Measurements from ENCODE around the gene TSPAN16. TPM values are rescaled to one million over a fixed set of nuclear protein-coding genes. Genes with fewer than 3 reads are reported as not detected.

Gene TSPAN16, protein sequence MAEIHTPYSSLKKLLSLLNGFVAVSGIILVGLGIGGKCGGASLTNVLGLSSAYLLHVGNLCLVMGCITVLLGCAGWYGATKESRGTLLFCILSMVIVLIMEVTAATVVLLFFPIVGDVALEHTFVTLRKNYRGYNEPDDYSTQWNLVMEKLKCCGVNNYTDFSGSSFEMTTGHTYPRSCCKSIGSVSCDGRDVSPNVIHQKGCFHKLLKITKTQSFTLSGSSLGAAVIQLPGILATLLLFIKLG
- not detected in 2 replicates for total RNA-seq

DNA sequence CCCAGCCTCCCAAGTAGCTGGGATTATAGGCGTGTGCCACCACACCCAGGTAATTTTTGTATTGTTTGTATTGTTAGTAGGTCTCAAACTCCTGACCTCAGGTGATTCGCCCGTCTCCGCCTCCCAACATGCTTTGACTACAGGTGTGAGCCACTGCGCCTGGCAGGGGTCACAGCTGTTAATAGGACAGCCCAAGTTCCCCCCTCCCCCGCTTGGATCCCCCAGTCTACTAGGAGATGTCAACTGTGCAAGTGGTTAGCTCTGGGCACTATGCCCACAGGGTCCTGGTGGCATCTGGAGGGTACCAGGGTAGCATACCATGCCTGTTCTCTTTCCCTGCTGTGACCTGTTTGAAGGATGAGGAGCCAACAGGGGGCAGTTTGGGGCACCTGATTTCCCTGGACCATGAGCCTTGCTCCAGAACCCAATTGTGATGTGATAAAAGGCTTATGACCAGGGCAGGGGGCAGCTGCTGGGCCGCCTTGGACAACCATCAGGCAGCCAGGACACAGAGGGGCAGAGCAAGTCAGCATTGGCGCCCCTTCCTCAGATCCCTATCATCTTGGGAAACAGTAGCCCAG, at the start of gene TSPAN16:
TSS of gene TSPAN16 (plus strand) at position 496 of the 581 bp plus-strand sequence. CDS start 138 bp downstream, outside the sequence.

DNA sequence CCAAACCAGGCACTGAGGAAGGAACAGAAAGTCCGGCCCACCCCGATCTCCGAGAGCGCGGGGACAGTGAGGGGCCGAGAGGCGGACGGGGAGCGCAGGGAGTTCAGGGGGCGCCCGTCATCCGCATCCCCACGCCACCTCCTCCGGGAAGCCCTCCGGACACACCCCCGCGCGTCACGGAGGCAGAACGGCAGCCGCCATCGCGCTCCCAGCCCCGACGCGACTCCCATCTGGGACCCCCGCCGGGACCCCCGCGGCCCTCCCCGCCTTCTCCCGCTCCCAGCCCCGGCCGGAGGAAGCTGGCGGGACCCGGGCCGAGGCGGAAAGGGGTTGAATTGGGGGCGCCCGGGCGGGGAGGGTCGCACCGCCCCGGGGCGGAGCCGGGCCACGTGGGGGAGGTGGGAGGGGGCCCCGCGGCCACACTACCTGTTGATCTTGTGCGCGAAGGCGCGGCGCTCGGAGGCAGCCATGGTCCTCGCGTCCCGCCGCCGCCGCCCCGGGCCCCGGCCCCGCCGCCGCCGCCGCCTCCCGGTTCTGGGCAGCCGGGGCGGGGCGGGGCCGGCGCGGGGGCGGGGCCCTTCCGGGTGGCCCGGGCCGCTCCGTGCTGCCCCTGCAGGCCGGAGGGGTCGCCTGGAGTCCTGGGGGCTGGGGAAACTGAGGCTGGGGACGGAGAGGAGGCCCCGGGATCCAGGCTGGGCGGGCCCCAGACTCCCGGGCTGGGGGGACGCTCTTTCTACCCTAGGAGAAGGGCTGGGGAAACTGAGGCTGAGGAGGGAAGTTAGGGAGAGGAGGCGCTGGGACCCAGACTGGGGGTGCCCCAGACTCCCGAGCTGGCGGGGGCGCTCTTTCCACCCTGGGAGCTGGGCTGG, 33.8 kb upstream of the TSPAN16 start, which contains the start of gene DOCK6:
TSS of gene DOCK6 (minus strand) at position 554 of the 869 bp plus-strand sequence. CDS start at position 470, 84 bp downstream.

DNA sequence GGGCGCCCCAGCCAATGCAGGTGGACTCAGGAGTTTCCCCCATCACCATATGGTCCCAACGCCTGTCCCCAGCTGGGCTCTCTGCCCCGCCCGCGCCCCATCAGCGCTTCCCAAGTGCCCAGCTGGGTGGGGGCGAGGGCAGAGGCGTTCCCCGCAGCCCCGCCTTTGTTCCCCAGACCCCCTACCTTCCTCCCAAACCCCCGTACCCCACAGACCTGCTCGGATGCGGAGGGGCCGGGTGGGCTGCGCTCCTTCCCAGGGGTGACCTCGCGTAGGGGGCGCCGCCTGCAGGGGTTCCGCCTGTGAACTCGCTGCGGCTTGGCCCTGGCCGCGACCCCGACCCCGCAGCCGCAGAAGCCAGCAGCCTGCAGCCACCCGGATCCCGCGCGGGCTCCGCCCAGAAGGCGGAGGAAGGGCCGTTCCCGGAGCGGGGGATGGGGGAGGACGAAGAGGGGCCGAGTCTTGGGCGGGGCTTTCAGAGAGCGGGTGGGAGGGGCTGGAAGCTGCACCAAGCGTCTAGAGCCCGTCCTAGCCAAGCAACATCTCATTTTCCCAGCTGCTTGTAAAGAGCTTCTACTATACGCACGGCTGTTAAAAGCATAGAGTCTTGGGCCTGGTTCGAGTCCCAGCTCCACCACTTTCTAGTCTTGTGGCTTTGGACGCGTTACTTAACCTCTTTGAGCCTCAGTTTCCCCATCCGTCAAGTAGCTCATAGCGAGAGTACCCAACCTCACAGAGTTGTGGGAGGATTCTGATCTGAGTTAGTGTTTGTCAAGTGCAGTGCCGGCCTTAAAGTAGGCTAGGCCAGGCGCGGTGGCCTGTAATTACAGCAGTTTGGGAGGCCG, 43.5 kb downstream of the TSPAN16 start, which contains the start of gene RAB3D:
TSS of gene RAB3D (minus strand) at position 404 of the 845 bp plus-strand sequence. CDS start 2,258 bp downstream, outside the sequence.

DNA sequence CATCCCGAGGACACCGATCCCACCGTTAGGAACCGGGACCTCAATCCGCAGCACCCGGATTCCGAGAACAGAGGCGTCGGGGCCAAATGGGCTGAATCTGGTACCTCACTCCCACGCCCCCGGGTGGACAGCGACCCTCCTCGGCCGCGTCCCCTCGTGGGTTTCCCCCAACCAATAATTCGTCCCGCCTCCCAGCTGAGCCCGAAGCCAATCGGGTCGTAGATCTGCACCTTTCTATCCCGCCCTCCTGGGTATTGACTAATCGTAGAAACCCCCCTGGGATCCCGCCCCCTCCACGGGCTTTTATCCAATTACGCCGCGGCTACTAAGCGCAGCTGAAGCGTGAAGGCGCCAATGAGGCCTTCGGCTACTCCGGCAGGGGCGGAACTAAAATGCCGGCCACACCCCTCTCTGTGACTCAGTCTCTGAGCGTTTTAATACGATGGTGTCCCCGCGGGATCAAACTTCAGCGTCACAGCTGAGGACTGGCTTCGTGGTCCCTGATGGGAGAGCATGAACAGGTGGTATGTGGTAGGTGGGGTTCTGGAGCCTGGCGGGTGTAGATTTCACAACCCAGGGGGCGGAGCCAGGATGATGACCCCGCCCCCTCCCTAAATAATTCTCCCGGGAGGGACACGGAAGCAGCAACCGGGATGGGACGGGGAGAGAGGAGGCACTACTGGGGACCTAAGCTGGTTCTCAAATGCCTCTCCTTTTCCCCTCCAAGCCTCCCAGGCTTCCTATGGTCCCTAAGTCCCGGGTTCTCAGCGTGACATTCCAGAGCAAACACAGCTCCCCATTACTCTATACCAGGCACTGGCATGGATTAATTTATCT, 50.4 kb downstream of the TSPAN16 start, which contains the start of the genes CCDC159 and TMEM205:
TSS of gene CCDC159 (plus strand) at position 416 of the 837 bp plus-strand sequence. CDS start at position 504, 88 bp downstream.
TSS of gene TMEM205 (minus strand) at position 165 of the 837 bp plus-strand sequence. CDS start 649 bp downstream, outside the sequence.

DNA sequence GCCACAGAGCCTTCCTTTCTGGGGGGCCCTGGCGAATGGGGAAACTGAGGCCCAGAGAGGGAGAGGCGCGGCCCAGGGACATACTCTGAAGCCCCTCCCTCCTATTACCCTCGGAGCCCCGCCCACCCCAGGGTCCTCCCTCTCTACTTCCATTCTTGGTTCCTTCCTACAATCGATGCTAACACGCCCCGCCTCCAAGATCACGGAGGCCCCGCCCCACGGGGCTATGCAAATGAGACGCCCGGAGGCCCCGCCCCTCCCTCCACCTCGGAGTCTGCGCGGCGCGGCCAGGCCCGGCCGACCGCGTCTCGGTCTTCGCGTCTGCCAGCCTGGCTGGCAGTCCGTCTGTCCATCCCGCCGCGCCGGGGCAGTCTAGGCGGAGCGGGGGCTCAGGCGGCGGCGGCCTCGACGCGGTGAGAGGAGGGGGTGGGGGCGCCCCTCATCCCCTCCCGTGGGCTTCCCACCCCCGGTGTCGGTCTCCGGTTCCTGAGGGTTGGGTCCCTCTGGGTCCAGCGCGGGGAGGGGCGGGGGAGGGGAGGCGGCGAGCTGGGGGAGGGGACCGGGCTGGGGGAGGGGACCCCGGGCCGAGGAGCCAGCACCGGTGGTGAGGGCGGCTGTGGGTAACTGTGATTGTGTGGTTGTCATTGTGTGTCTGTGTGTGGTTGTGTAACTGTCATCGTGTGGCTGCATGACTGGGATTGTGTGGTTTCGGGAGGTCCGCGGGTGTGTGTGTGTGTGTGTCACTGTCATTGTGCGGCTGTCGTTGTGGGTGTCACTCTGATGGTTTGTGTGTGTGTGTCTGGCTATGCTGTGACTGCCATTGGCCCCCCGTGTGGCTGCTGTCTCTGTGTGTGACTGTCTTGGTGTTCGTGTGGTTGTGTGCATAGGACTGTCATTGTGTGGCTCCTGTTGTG, 59.5 kb downstream of the TSPAN16 start, which contains the start of gene PLPPR2:
TSS of gene PLPPR2 (plus strand) at position 273 of the 914 bp plus-strand sequence. CDS start 2,242 bp downstream, outside the sequence.

Other genes starting within 250 kb of the TSPAN16 start
- 406 and 458 TPM in 2 replicates for gene LDLR, start 206.7 kb upstream of the TSPAN16 start, total RNA-seq
- gene SPC24, start 140.4 kb upstream of the TSPAN16 start, total RNA-seq, result 4.2 and 9.0 TPM in 2 replicates
- 378 and 380 TPM in 2 replicates for gene KANK2, start 98.6 kb upstream of the TSPAN16 start, total RNA-seq
- gene ANGPTL8, start 56.5 kb upstream of the TSPAN16 start, total RNA-seq, result not detected in 2 replicates
- 15.9 and 19.3 TPM in 2 replicates for gene DOCK6, start 33.6 kb upstream of the TSPAN16 start, total RNA-seq
- gene RAB3D, start 43.5 kb downstream of the TSPAN16 start, total RNA-seq, result 23.7 and 24.3 TPM in 2 replicates
- gene TMEM205, start 50.1 kb downstream of the TSPAN16 start, total RNA-seq, result 51.1 and 82.2 TPM in 2 replicates
- 6.1 and 10.5 TPM in 2 replicates for gene CCDC159, start 50.4 kb downstream of the TSPAN16 start, total RNA-seq
- gene PLPPR2, start 59.3 kb downstream of the TSPAN16 start, total RNA-seq, result 24.2 and 26.5 TPM in 2 replicates
- 0.97 TPM in 2 replicates for gene SWSAP1, start 78.5 kb downstream of the TSPAN16 start, total RNA-seq
- gene EPOR, start 88.2 kb downstream of the TSPAN16 start, total RNA-seq, result 2.3 and 2.8 TPM in 2 replicates
- 0.16 and 1.6 TPM in 2 replicates for gene RGL3, start 123.2 kb downstream of the TSPAN16 start, total RNA-seq
- 0.32 and 0.36 TPM in 2 replicates for gene ODAD3, start 139.0 kb downstream of the TSPAN16 start, total RNA-seq
- gene PRKCSH, start 139.5 kb downstream of the TSPAN16 start, total RNA-seq, result 131 and 134 TPM in 2 replicates
- gene ELAVL3, start 184.9 kb downstream of the TSPAN16 start, total RNA-seq, result 0.73 TPM in 1 of 2 replicates, not detected in the other
- 5.2 and 6.8 TPM in 2 replicates for gene ZNF653, start 209.7 kb downstream of the TSPAN16 start, total RNA-seq
- gene ECSIT, start 233.0 kb downstream of the TSPAN16 start, total RNA-seq, result 28.8 and 33.6 TPM in 2 replicates
- gene CNN1, start 242.7 kb downstream of the TSPAN16 start, total RNA-seq, result 8.4 and 13.2 TPM in 2 replicates